ENCODE data around the gene ACTL7B.
"Not testable (repeated sequence)": the region's sequence is repeated elsewhere in the genome, so short reads cannot be mapped to it uniquely, and the experiment has no call there.

The ACTL7B gene

GRCh38 chr9:108855888-108856287 lies at the start of gene ACTL7B:
ACTL7B (minus strand) TSS chr9:108855986; CDS start chr9:108855930, 56 bp downstream.
- no peak within 1 kb of the TSS for H3K27ac Mint-ChIP-seq
- DNase-seq: no peak

GRCh38 chr9:108905494-108905893 lies 49.7 kb upstream of the ACTL7B start:
- Mint-ChIP-seq H3K4me1 (ENCODE audit: low read depth) (no peaks in the 10 kb centered on the region), H3K27me3 (no peaks in the 10 kb centered on the region), H3K4me3 (no peak overlapping the region), H3K36me3 (ENCODE audit: low read depth) (peaks cover 90% of the 10 kb centered on the region), H3K27ac (no peak overlapping the region), H3K9me3 (no peaks in the 10 kb centered on the region)
- DNase-seq: no peak

More at GRCh38 chr9:108855888-108856287, at the start of gene ACTL7B:
- Mint-ChIP-seq H3K27me3 (peaks cover 11% of the 10 kb centered on the region), H3K4me3 (no peak within 1 kb of the TSS), H3K9me3 (no peaks in the 10 kb centered on the region), H3K36me3 (ENCODE audit: low read depth) (no peaks in the 10 kb centered on the region), H3K4me1 (ENCODE audit: low read depth) (peaks cover 5% of the 10 kb centered on the region)

GRCh38 chr9:108904161-108904560 lies 48.4 kb upstream of the ACTL7B start:
- no peak for DNase-seq
- H3K27ac Mint-ChIP-seq: no peak overlapping the region
- H3K9me3 Mint-ChIP-seq: no peaks in the 10 kb centered on the region
- no peaks in the 10 kb centered on the region for H3K27me3 Mint-ChIP-seq
- no peaks in the 10 kb centered on the region for H3K4me1 Mint-ChIP-seq (ENCODE audit: low read depth)
- no peak overlapping the region for H3K4me3 Mint-ChIP-seq
- peaks cover 92% of the 10 kb centered on the region for H3K36me3 Mint-ChIP-seq (ENCODE audit: low read depth)

GRCh38 chr9:108903420-108904103 lies 47.8 kb upstream of the ACTL7B start:
- DNase-seq: no peak
- no peak overlapping the region for H3K4me3 Mint-ChIP-seq
- H3K9me3 Mint-ChIP-seq: no peaks in the 10 kb centered on the region
- H3K27ac Mint-ChIP-seq: no peak overlapping the region
- peaks cover 92% of the 10 kb centered on the region for H3K36me3 Mint-ChIP-seq (ENCODE audit: low read depth)
- no peaks in the 10 kb centered on the region for H3K4me1 Mint-ChIP-seq (ENCODE audit: low read depth)
- H3K27me3 Mint-ChIP-seq: no peaks in the 10 kb centered on the region

- Mint-ChIP-seq H3K4me1 (ENCODE audit: low read depth) (no peaks in the 10 kb centered on the region), H3K36me3 (ENCODE audit: low read depth) (peaks cover 92% of the 10 kb centered on the region), H3K4me3 (no peak overlapping the region), H3K27me3 (no peaks in the 10 kb centered on the region), H3K9me3 (no peaks in the 10 kb centered on the region), H3K27ac (peak overlapping the region; percentile 38)
- no peak for DNase-seq
Measured at GRCh38 chr9:108900176-108900575, 44.4 kb upstream of the ACTL7B start.

- H3K27me3 Mint-ChIP-seq; H3K27ac Mint-ChIP-seq; DNase-seq; H3K4me3 Mint-ChIP-seq; H3K9me3 Mint-ChIP-seq; H3K4me1 Mint-ChIP-seq (ENCODE audit: low read depth): not testable (repeated sequence)
- peaks cover 97% of the 10 kb centered on the region for H3K36me3 Mint-ChIP-seq (ENCODE audit: low read depth)
Measured at GRCh38 chr9:108899023-108899695, 43.4 kb upstream of the ACTL7B start.

- peaks cover 96% of the 10 kb centered on the region for H3K36me3 Mint-ChIP-seq (ENCODE audit: low read depth)
- no peak for DNase-seq
- no peak overlapping the region for H3K4me3 Mint-ChIP-seq
- H3K4me1 Mint-ChIP-seq (ENCODE audit: low read depth): no peaks in the 10 kb centered on the region
- H3K27me3 Mint-ChIP-seq: no peaks in the 10 kb centered on the region
- no peak overlapping the region for H3K27ac Mint-ChIP-seq
- H3K9me3 Mint-ChIP-seq: no peaks in the 10 kb centered on the region
Measured at GRCh38 chr9:108897324-108898096, 41.7 kb upstream of the ACTL7B start.

- peaks cover 98% of the 10 kb centered on the region for H3K36me3 Mint-ChIP-seq (ENCODE audit: low read depth)
- H3K9me3 Mint-ChIP-seq: no peaks in the 10 kb centered on the region
- H3K4me1 Mint-ChIP-seq (ENCODE audit: low read depth): peaks cover 3% of the 10 kb centered on the region
- no peak overlapping the region for H3K27ac Mint-ChIP-seq
- H3K27me3 Mint-ChIP-seq: no peaks in the 10 kb centered on the region
- no peak for DNase-seq
- no peak overlapping the region for H3K4me3 Mint-ChIP-seq
Measured at GRCh38 chr9:108894225-108894997, 38.6 kb upstream of the ACTL7B start.

- no peak for DNase-seq
- H3K27ac Mint-ChIP-seq: peak overlapping the region; percentile 19
- H3K4me3 Mint-ChIP-seq: no peak overlapping the region
- H3K36me3 Mint-ChIP-seq (ENCODE audit: low read depth): peaks cover 88% of the 10 kb centered on the region
- no peaks in the 10 kb centered on the region for H3K27me3 Mint-ChIP-seq
- H3K9me3 Mint-ChIP-seq: no peaks in the 10 kb centered on the region
- peaks cover 22% of the 10 kb centered on the region for H3K4me1 Mint-ChIP-seq (ENCODE audit: low read depth)
Measured at GRCh38 chr9:108889649-108890067, 33.9 kb upstream of the ACTL7B start.

- peak overlapping the region; percentile 94 for H3K27ac Mint-ChIP-seq
- peak overlapping the region; percentile 52 for H3K4me3 Mint-ChIP-seq
- not testable (repeated sequence) for H3K27me3 Mint-ChIP-seq, DNase-seq, H3K9me3 Mint-ChIP-seq
- peaks cover 24% of the 10 kb centered on the region for H3K4me1 Mint-ChIP-seq (ENCODE audit: low read depth)
- peaks cover 83% of the 10 kb centered on the region for H3K36me3 Mint-ChIP-seq (ENCODE audit: low read depth)
Measured at GRCh38 chr9:108886594-108887271, 30.9 kb upstream of the ACTL7B start.

GRCh38 chr9:108885643-108886348 lies 30.0 kb upstream of the ACTL7B start:
- Mint-ChIP-seq H3K4me1 (ENCODE audit: low read depth) (peaks cover 24% of the 10 kb centered on the region), H3K9me3 (no peaks in the 10 kb centered on the region)
- DNase-seq: peak; percentile 49

GRCh38 chr9:108884701-108885100 lies 28.9 kb upstream of the ACTL7B start:
- Mint-ChIP-seq H3K27ac (no peak overlapping the region), H3K27me3 (no peaks in the 10 kb centered on the region), H3K9me3 (no peaks in the 10 kb centered on the region), H3K4me1 (ENCODE audit: low read depth) (peaks cover 20% of the 10 kb centered on the region), H3K36me3 (ENCODE audit: low read depth) (peaks cover 80% of the 10 kb centered on the region), H3K4me3 (no peak overlapping the region)
- DNase-seq: no peak

More at GRCh38 chr9:108885643-108886348, 30.0 kb upstream of the ACTL7B start:
- no peaks in the 10 kb centered on the region for H3K27me3 Mint-ChIP-seq
- peak overlapping the region; percentile 94 for H3K27ac Mint-ChIP-seq
- H3K4me3 Mint-ChIP-seq: peak overlapping the region; percentile 52
- H3K36me3 Mint-ChIP-seq (ENCODE audit: low read depth): peaks cover 81% of the 10 kb centered on the region

GRCh38 chr9:108883085-108883484 lies 27.3 kb upstream of the ACTL7B start:
- Mint-ChIP-seq H3K27ac (no peak overlapping the region), H3K36me3 (ENCODE audit: low read depth) (peaks cover 80% of the 10 kb centered on the region), H3K4me3 (no peak overlapping the region), H3K4me1 (ENCODE audit: low read depth) (peaks cover 20% of the 10 kb centered on the region), H3K9me3 (no peaks in the 10 kb centered on the region), H3K27me3 (no peaks in the 10 kb centered on the region)
- DNase-seq: no peak
